ENCODE measurements around the gene HOMER2. TPM values are rescaled to one million over a fixed set of nuclear protein-coding genes. Genes with fewer than 3 reads are reported as not detected.

The HOMER2 gene
- total RNA-seq, 1 experiment from 2014 or later = 34.1 TPM

- no peak for DNase-seq (ENCODE audit: low spot score)
These were observed 89.6 kb downstream of the HOMER2 start for GRCh38 chr15:82862886-82863285.

DNA sequence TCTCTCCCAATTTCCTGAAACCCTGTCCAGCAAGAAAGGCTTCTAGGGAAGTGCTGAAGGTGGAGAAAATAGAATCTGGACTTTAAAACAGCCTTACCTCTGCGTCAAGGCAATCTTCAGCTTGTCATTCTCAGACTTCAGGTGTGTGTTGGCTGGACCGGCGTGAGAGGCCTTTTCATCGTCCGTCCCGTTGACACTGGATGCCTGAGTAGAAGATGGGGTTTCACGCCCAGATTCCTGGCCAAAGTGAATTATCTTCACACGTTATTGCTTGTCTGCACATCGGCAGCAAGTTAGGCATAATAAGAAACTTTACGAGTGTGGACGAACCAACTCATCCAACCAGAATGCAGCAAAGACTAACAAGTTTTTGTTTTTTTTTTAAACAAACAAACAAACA, 93.6 kb downstream of the HOMER2 start:
- no peak for DNase-seq (ENCODE audit: low spot score)

GRCh38 chr15:82856397-82857170, 95.9 kb downstream of the HOMER2 start:
- DNase-seq (ENCODE audit: low spot score) = no peak

GRCh38 chr15:82855286-82856100, 97.0 kb downstream of the HOMER2 start:
- no peak for DNase-seq (ENCODE audit: low spot score)

DNA sequence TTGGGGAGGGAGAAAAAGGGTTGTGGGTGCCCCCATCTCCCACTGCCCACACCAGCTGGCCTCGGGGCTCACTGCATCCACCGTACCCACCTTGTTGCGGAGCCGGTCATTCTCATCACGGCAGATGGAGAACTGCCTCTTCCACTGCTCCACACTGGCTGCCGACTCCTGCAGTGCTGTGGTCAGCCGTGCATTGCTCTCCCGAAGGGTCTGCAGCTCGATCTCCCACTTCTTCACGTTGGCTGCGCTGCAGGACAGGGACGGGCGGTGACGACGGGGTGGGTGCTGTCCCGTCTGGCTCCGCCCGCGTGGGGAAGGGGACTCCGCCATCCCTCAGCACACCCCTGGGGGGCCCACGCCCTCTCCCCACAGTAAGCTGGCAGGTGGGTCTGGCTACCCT, 98.0 kb downstream of the HOMER2 start:
- no peak for DNase-seq (ENCODE audit: low spot score)

DNA sequence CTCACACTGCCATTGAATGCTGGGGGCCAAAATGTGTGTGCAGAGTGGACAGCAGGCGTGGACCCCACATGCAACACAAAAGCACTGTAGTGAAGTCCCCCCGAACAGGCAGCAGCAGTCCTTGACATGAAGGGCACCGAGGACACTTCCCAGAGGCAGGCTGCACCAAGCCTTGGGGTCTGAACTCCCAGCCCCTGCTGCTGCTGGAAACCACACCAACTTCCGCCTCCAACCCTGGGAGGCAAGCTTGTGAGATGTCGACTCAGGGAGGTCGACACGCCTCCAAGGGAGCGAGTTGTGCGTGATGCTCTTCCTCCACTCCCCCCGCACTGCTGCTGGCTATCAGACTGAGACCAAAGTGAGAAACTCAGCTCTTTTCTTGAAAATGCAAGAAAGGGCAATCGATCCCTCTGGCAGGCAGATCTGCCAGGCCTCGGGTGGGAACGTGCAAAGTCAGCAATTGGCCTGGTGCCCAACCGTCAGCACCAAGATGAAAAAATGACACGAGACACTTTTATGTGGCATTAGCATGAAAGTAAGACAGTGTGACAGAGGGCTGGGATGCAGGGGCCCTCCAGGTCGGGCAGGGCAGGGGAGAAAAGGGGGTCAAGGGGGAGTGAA, 99.5 kb downstream of the HOMER2 start:
- DNase-seq (ENCODE audit: low spot score) = no peak

- DNase-seq (ENCODE audit: low spot score) = peak; percentile 74
These were observed 100.5 kb downstream of the HOMER2 start for GRCh38 chr15:82851981-82852511.

DNA sequence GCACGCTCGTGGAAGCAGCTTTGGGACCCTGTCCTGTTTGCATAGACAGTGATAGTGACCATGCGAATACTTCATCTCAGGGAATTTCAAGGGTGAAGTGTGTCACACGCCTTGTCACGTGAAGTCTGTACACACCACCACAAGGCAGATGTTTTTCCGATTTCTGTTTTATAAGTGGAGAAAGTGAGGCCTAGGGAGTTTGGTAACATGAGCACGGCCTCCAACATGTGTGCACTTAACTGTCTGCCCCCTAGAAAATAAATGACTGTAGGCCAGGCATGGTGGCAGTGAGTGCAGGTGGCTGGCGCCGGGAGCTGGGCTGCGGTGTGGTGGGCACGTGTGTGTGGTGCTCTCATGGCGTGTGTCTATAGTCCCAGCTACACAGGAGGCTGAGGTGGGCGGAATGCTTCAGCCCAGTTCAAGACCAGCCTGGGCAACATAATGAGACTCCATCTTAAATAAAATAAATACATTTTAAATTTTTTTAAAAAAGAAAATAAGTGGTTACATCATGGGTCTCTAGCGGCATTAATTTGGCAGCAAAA, 101.1 kb downstream of the HOMER2 start:
- no peak for DNase-seq (ENCODE audit: low spot score)

- no peak for DNase-seq (ENCODE audit: low spot score)
These were observed 101.8 kb downstream of the HOMER2 start for GRCh38 chr15:82850731-82851130.

DNA sequence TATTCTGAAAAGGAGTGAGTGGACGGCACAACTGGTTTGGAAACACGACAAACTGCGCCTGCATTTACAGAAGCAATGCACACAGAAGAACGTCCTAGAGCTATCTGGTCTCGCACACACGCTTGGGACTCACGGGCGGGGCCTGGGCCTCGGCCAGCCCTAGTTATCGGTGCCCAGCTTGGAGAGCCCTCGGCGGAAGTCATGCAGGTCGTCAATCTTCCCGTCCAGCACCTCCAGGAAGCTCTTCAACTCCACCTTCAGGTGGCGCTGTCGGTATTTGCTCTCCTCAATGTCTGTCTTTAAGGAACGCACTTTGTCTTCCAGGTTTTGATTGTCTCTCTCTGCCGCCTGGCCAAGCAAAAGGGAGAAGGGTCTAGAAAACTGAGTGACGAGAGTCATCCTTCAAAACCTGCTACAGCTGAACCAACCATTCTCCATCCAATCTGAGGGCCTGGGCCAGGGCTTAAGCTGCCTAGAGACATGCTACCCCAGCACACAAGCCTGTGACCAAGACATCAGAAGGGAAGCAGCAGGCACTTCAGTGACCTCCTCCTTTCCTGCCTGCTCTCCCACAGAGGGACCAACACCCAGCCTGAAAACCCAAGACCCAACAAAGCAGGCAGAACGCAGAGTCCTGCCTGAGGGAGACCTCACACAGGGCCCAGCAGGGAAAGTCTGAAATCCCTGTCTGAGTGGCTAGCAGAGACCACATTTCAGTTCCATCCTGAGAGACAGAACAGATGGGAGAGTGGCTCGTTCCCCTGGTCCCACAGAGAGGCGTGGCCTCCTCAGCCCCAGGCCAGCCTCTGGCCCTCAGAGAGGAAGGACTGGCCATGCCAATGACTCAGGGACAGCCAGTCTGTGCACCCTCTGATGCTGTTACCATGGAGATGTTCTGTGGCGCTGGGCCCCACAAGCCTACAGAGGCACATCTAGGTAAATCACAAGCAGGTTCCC, 102.7 kb downstream of the HOMER2 start:
- DNase-seq (ENCODE audit: low spot score) = peak; percentile 64

GRCh38 chr15:82848241-82848993, 104.1 kb downstream of the HOMER2 start:
- DNase-seq (ENCODE audit: low spot score) = no peak

GRCh38 chr15:82847703-82848102, 104.8 kb downstream of the HOMER2 start:
- DNase-seq (ENCODE audit: low spot score) = peak; percentile 8

DNA sequence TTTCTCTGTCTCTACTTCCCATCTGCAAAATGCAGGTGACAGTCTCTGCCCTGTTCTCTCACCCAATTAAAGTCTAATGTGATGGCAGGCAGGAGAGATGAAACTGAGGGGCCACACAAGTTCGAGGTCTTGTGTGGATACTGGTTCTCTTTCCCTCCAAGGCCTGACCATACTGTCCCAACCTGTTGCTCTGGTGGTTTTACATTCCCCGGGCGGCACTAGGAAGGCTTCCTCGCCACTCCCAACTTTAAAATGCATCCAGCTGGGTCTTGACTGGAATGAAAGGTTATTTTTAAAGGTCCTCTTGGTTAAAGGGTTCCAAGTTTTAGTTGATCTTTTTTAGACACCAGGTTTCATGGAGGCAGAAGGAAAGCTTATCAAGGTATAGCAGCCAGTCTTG, 105.9 kb downstream of the HOMER2 start:
- DNase-seq (ENCODE audit: low spot score) = no peak

DNA sequence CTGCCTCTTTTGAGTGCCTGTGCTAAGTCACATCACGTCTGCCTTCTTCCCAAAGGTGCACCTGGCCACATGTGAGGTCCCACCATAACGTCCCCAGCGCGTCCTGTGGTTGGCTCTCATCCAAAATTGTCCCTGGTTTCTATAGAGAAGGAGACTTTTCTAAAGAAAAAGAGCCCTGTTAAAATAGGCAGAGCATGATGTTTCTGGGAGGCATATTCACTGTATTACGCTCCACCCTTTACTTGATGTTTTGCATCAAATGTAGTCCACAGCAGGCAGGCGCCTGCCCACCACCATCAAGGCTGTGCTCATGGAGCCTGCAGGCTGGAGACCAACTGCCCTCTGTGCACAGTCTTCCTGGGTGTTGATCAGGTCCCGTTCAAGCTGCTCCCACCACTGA, 106.8 kb downstream of the HOMER2 start:
- no peak for DNase-seq (ENCODE audit: low spot score)

- DNase-seq (ENCODE audit: low spot score) = no peak
These were observed 109.0 kb downstream of the HOMER2 start for GRCh38 chr15:82843566-82843965.

- no peak for DNase-seq (ENCODE audit: low spot score)
These were observed 112.4 kb downstream of the HOMER2 start for GRCh38 chr15:82840166-82840565.

GRCh38 chr15:82839136-82839535, 113.4 kb downstream of the HOMER2 start:
- no peak for DNase-seq (ENCODE audit: low spot score)

- no peak for DNase-seq (ENCODE audit: low spot score)
These were observed 114.3 kb downstream of the HOMER2 start for GRCh38 chr15:82838096-82838735.

DNA sequence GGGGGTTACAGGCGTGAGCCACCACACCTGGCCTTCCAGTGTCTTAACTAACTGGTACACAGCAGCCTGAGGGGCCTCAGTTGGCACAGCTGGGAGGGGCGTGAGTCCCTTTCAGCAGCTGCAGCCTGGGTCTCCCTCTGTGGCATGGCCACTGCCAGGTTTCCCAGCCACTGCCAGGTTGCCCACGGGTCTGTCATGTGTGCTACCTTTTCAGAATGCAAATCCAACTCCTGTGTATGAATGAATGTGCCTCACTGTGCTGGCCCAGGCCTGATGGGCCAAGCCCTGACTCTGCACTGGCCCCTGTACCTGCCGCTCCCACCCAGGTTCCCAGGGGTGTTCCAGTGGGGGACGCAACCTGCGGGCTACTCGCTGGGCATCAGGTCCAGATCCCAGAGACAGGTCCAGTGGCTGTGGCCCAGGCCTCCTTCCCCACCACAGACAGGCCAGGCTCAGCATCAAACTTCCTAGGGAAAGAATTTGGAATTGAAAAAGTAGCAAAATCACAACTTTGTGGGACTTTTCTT, 117.1 kb downstream of the HOMER2 start:
- DNase-seq (ENCODE audit: low spot score) = no peak

DNA sequence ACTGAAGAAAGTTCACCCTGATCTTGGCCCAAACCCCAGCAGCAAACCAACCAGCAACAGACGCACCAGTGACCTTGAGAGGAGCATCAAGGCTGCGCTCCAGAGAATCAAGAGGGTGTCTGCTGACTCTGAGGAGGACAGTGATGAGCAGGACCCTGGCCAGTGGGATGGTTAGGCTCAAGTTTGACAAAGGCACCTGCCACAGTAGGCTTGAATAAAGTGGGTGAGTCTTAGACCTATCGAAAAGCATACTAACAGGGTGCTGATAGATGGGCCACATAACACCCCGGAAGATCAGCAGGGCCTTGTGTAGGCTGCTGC, 119.2 kb downstream of the HOMER2 start:
- DNase-seq (ENCODE audit: low spot score) = no peak
